HCT116 (cell line): ENCODE measurements around the gene MDFI. TPM values are rescaled to one million over a fixed set of nuclear protein-coding genes. Genes with fewer than 3 reads are reported as not detected.

Source experiments
- ATAC-seq: fragments of 200-7000 bp; cut with Tn5 transposase; 2 replicates; pipeline ENCODE4 v1.9.1; 2020; ENCODE audit warnings: mild to moderate bottlenecking, moderate library complexity
- BruUV-seq: library from RNA; stranded (reverse); fragments of 400-500 nt; replicated peaks from 2 replicates; lab custom pipeline; 2021; lab: Mats Ljungman, UMichigan
- CTCF ChIA-PET: fragments of 300-600 bp; sonication (Branson Sonifier 250); formaldehyde crosslinking; loops from one replicate; lab custom pipeline; 2021; ENCODE audit warnings: antibody characterized with exemption; lab: Charles Lee
- POLR2A ChIA-PET: fragments of 300-600, 350-600 bp; sonication (Branson Sonifier 250); formaldehyde crosslinking; loops from one replicate; lab custom pipeline; 2021; ENCODE audit warnings: antibody characterized with exemption; lab: Charles Lee
- RAD21 ChIA-PET, 2 experiments: fragments of 300-600 bp; sonication (Branson Sonifier 250); formaldehyde crosslinking; loops; one replicate each; lab custom pipeline; 2023; ENCODE audit warnings: low total read pairs in 2 of 2; ENCODE audit not compliant: uncharacterized antibody in 2 of 2, unreplicated experiment in 2 of 2, low non-redundant PET in 1 of 2; lab: Charles Lee
- DNase-seq: peaks from one replicate; pipeline ENCODE4 v3.0.0-alpha.2; 2010; ENCODE audit warnings: low read depth, low spot score
- H2AFZ ChIP-seq: fragments of 200-600 bp; shearing (Covaris generic), sonication (generic); 2 replicates; pipeline ENCODE4 v1.6.1; 2017; ENCODE audit warnings: low read depth, mixed run types, mixed read lengths, antibody characterized with exemption, low read length; ENCODE audit not compliant: poor library complexity, severe bottlenecking
- H3K27ac ChIP-seq: 2 replicates; pipeline ENCODE4 v1.5.1; 2012; ENCODE audit warnings: low read depth, low read length
- H3K27me3 ChIP-seq: fragments of 200-600 bp; sonication (generic); 2 replicates; pipeline ENCODE4 v1.6.1; 2016; ENCODE audit warnings: mixed run types, low read length, mixed read lengths; ENCODE audit not compliant: insufficient read depth
- H3K36me3 ChIP-seq, 2 experiments: fragments of 200-500 bp in 1 of 2; fragments of 200-600 bp in 1 of 2; sonication (Bioruptor generic) in 1 of 2; sonication (generic) in 1 of 2; 2 replicates each; pipeline versions ENCODE4 v1.5.1 to v1.6.1; 2014 to 2016; ENCODE audit warnings: low read length in 2 of 2, inconsistent platforms in 1 of 2, mixed read lengths in 1 of 2, mixed run types in 1 of 2; ENCODE audit not compliant: insufficient read depth in 2 of 2, control insufficient read depth in 1 of 2
- H3K4me1 ChIP-seq, 2 experiments: fragments of 200-600 bp in 1 of 2; sonication (generic) in 1 of 2; 2 replicates each; pipeline versions ENCODE4 v1.5.1 to v1.6.1; 2012 to 2017; ENCODE audit warnings: low read length in 2 of 2, inconsistent platforms in 1 of 2, mild to moderate bottlenecking in 1 of 2, mixed read lengths in 1 of 2, mixed run types in 1 of 2, moderate library complexity in 1 of 2; ENCODE audit not compliant: insufficient read depth in 2 of 2, control insufficient read depth in 1 of 2
- H3K4me2 ChIP-seq: fragments of 200-600 bp; sonication (generic); 2 replicates; pipeline ENCODE4 v1.6.1; 2017; ENCODE audit warnings: mixed run types, low read length, mixed read lengths
- H3K4me3 ChIP-seq, 2 experiments: fragments of 200-600 bp in 1 of 2; sonication (generic) in 1 of 2; replicated peaks in 1 of 2; 2 replicates each; pipeline ENCODE4 v1.5.1; 2011 to 2016; ENCODE audit warnings: low read length in 2 of 2, control low read depth in 1 of 2, low read depth in 1 of 2, mild to moderate bottlenecking in 1 of 2, mixed read lengths in 1 of 2, mixed run types in 1 of 2
- H3K79me2 ChIP-seq: fragments of 200-600 bp; sonication (generic); 2 replicates; pipeline ENCODE4 v1.6.1; 2017; ENCODE audit warnings: mild to moderate bottlenecking, mixed run types, low read length, moderate library complexity, mixed read lengths; ENCODE audit not compliant: insufficient read depth
- H3K9ac ChIP-seq: fragments of 200-600 bp; sonication (generic); 2 replicates; pipeline ENCODE4 v1.6.1; 2016; ENCODE audit warnings: low read length, mixed read lengths
- H3K9me2 ChIP-seq: fragments of 200-600 bp; sonication (generic), shearing (Covaris generic); 2 replicates; pipeline ENCODE4 v1.6.1; 2017; ENCODE audit warnings: mixed run types, mild to moderate bottlenecking, moderate library complexity; ENCODE audit not compliant: insufficient read depth
- H3K9me3 ChIP-seq, 2 experiments: fragments of 200-500 bp in 1 of 2; fragments of 200-600 bp in 1 of 2; sonication (Bioruptor generic) in 1 of 2; sonication (generic) in 1 of 2; 2 replicates each; pipeline ENCODE4 v1.6.1; 2014 to 2017; ENCODE audit warnings: low read length in 2 of 2, mixed read lengths in 2 of 2, inconsistent platforms in 1 of 2, low read depth in 1 of 2, mild to moderate bottlenecking in 1 of 2, mixed run types in 1 of 2, moderate library complexity in 1 of 2; ENCODE audit not compliant: control insufficient read depth in 1 of 2, insufficient read depth in 1 of 2
- H4K20me1 ChIP-seq: fragments of 200-600 bp; sonication (generic), shearing (Covaris generic); 2 replicates; pipeline ENCODE4 v1.6.1; 2017; ENCODE audit warnings: mixed run types, mild to moderate bottlenecking, moderate library complexity; ENCODE audit not compliant: insufficient read depth
- CBX3 ChIP-seq: IDR thresholded peaks from 2 replicates; pipeline ENCODE4 v1.6.1; 2012; ENCODE audit warnings: low read depth
- EGR1 ChIP-seq: IDR thresholded peaks from 2 replicates; pipeline ENCODE4 v1.6.1; 2012; ENCODE audit warnings: low read depth
- EZH2phosphoT487 ChIP-seq: fragments of 200-600 bp; IDR thresholded peaks from 2 replicates; pipeline ENCODE4 v1.6.1; 2018; ENCODE audit warnings: antibody characterized with exemption, borderline replicate concordance
- FOSL1 ChIP-seq: IDR thresholded peaks from 2 replicates; pipeline ENCODE4 v1.6.1; 2012; ENCODE audit warnings: low read depth
- JUND ChIP-seq: IDR thresholded peaks from 2 replicates; pipeline ENCODE4 v1.6.1; 2012
- MAX ChIP-seq: IDR thresholded peaks from 2 replicates; pipeline ENCODE4 v1.6.1; 2012
- POLR2A ChIP-seq: IDR thresholded peaks from 2 replicates; pipeline ENCODE4 v1.7.0; 2011; ENCODE audit warnings: borderline replicate concordance; ENCODE audit not compliant: insufficient read depth, insufficient read length; ENCODE audit errors: extremely low read depth
- POLR2AphosphoS5 ChIP-seq: IDR thresholded peaks from 2 replicates; pipeline ENCODE4 v1.6.1; 2011; ENCODE audit warnings: mild to moderate bottlenecking, low read depth, low read length, moderate library complexity
- RAD21 ChIP-seq: IDR thresholded peaks from 2 replicates; pipeline ENCODE4 v1.6.1; 2012; ENCODE audit warnings: low read depth, mild to moderate bottlenecking
- REST ChIP-seq: IDR thresholded peaks from 2 replicates; pipeline ENCODE4 v1.6.1; 2012; ENCODE audit warnings: low read depth
- SIN3A ChIP-seq: IDR thresholded peaks from 2 replicates; pipeline ENCODE4 v1.6.1; 2012; ENCODE audit warnings: low read depth
- SP1 ChIP-seq: IDR thresholded peaks from 2 replicates; pipeline ENCODE4 v1.6.1; 2012; ENCODE audit warnings: low read depth
- TCF7L2 ChIP-seq: IDR thresholded peaks from 2 replicates; pipeline ENCODE4 v1.7.0; 2011; ENCODE audit warnings: borderline replicate concordance, inconsistent platforms; ENCODE audit not compliant: insufficient read depth, insufficient read length; ENCODE audit errors: extremely low read depth
- YY1 ChIP-seq: IDR thresholded peaks from 2 replicates; pipeline ENCODE4 v1.6.1; 2011; ENCODE audit warnings: low read length, low read depth, moderate library complexity, mild to moderate bottlenecking; ENCODE audit not compliant: insufficient replicate concordance; ENCODE audit errors: extremely low read depth
- ZFX ChIP-seq: fragments of 450-650 bp; IDR thresholded peaks from 2 replicates; pipeline ENCODE4 v1.6.1; 2017
- intact Hi-C: fragments of 100-400 bp; cut with micrococcal nuclease; formaldehyde crosslinking; loops from 2 replicates; pipeline ENCODE4 v1.10.0; 2022
- total RNA-seq: library from RNA; stranded (reverse); gene quantifications from one replicate; pipeline ENCODE4 v1.2.1, GENCODE V29; 2021; ENCODE audit not compliant: unreplicated experiment
- TF ChIP-seq, protein P1 (sequence below), 3 experiments: fragments of 200-600 bp in 1 of 3; sonication (generic) in 1 of 3; IDR thresholded peaks in 2 of 3; conservative IDR thresholded peaks in 1 of 3; 2 replicates each; pipeline ENCODE4 v1.5.1; 2012 to 2017; ENCODE audit warnings: low read depth in 2 of 3, low read length in 2 of 3, antibody characterized with exemption in 1 of 3, borderline replicate concordance in 1 of 3, control low read depth in 1 of 3, mild to moderate bottlenecking in 1 of 3, mixed read lengths in 1 of 3, mixed run types in 1 of 3, moderate library complexity in 1 of 3; ENCODE audit not compliant: insufficient read depth in 1 of 3

Gene MDFI
- total RNA-seq, 1 experiment from 2014 or later = 35.5 TPM

GRCh38 chr6:41650120-41650519 is 11.9 kb downstream of the MDFI start:
- Histone ChIP-seq H4K20me1 (no peaks in the 10 kb centered on the region), H3K4me3 (no peak overlapping the region), H3K27me3 (no peaks in the 10 kb centered on the region), H3K9ac (no peak overlapping the region), H3K27ac (no peak overlapping the region), H3K4me1 (no peaks in the 10 kb centered on the region; a peak in 1 of 4 replicates), H3K4me2 (no peak overlapping the region), H2AFZ (no peak overlapping the region), H3K9me2 (no peaks in the 10 kb centered on the region), H3K9me3 (no peaks in the 10 kb centered on the region), H3K79me2 (no peaks in the 10 kb centered on the region), H3K36me3 (peaks cover 5 to 11% of the 10 kb centered on the region in 2 experiments; a peak in 2 of 4 replicates)
- BruUV-seq = no TSS peak
- ATAC-seq (no peak), DNase-seq (no peak)
- POLR2A ChIA-PET = no interaction called here
- RAD21 ChIA-PET = interaction anchor here in 1 of 2 experiments (0.7 kb wide), 1 partner anchor 285 kb away, joined by 3 read pairs; no protein-coding TSS in a partner anchor
- TF ChIP-seq MAX = no peak
- TF ChIP-seq JUND = no peak
- no peak for TF ChIP-seq TCF7L2
- TF ChIP-seq REST = no peak
- no peak for TF ChIP-seq SP1
- no peak for TF ChIP-seq FOSL1
- no peak for TF ChIP-seq SIN3A
- TF ChIP-seq, protein P1, sequence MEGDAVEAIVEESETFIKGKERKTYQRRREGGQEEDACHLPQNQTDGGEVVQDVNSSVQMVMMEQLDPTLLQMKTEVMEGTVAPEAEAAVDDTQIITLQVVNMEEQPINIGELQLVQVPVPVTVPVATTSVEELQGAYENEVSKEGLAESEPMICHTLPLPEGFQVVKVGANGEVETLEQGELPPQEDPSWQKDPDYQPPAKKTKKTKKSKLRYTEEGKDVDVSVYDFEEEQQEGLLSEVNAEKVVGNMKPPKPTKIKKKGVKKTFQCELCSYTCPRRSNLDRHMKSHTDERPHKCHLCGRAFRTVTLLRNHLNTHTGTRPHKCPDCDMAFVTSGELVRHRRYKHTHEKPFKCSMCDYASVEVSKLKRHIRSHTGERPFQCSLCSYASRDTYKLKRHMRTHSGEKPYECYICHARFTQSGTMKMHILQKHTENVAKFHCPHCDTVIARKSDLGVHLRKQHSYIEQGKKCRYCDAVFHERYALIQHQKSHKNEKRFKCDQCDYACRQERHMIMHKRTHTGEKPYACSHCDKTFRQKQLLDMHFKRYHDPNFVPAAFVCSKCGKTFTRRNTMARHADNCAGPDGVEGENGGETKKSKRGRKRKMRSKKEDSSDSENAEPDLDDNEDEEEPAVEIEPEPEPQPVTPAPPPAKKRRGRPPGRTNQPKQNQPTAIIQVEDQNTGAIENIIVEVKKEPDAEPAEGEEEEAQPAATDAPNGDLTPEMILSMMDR (IDR thresholded peaks at IDR 0.05 in 2 of 3, conservative IDR thresholded peaks at IDR 0.05 in 1 of 3; ENCODE audit: borderline replicate concordance in 1 of 3, insufficient read depth in 1 of 3, low read depth in 2 of 3, low read length in 2 of 3) = no peak
- TF ChIP-seq ZFX = no peak
- no peak for TF ChIP-seq POLR2A
- no peak for TF ChIP-seq POLR2AphosphoS5
- no peak for TF ChIP-seq YY1
- no peak for TF ChIP-seq CBX3
- no peak for TF ChIP-seq EZH2phosphoT487
- no peak for TF ChIP-seq EGR1
- TF ChIP-seq RAD21 = no peak
- intact Hi-C loops = no loop called here
- CTCF ChIA-PET = no interaction called here
